B cell (primary cell): ENCODE measurements around the gene CTDSP2.

Source experiments
- EZH2 ChIP-seq: IDR thresholded peaks from 2 replicates; pipeline ENCODE4 v1.6.1; 2012; ENCODE audit warnings: borderline replicate concordance, low read depth, mild to moderate bottlenecking, moderate library complexity, low read length; ENCODE audit not compliant: insufficient read depth, poor library complexity, severe bottlenecking
- TF ChIP-seq, protein P1 (sequence below): fragments of 200-600 bp; IDR thresholded peaks from one replicate; pipeline ENCODE4 v1.8.0; 2022; ENCODE audit warnings: antibody characterized with exemption, mild to moderate bottlenecking

DNA sequence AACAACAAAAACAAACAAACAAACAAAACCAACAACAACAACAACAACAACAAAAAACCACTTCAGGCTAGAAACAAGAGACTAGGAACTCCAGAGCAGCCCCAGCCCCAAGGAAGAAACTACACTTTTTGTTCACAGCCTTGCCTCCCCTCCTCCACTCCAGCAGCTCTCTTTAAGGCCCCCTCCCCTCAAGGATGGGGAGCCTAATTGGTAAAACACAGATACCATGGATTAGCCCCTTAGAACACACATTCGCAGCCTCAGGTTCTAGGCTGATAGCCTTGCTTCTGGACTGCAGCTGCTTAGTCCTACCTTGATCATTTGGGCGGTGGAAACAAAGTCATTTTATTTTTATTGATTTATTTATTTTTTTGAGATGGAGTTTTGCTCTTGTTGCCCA is 16.1 kb downstream of the CTDSP2 start:
- TF ChIP-seq, protein P1, sequence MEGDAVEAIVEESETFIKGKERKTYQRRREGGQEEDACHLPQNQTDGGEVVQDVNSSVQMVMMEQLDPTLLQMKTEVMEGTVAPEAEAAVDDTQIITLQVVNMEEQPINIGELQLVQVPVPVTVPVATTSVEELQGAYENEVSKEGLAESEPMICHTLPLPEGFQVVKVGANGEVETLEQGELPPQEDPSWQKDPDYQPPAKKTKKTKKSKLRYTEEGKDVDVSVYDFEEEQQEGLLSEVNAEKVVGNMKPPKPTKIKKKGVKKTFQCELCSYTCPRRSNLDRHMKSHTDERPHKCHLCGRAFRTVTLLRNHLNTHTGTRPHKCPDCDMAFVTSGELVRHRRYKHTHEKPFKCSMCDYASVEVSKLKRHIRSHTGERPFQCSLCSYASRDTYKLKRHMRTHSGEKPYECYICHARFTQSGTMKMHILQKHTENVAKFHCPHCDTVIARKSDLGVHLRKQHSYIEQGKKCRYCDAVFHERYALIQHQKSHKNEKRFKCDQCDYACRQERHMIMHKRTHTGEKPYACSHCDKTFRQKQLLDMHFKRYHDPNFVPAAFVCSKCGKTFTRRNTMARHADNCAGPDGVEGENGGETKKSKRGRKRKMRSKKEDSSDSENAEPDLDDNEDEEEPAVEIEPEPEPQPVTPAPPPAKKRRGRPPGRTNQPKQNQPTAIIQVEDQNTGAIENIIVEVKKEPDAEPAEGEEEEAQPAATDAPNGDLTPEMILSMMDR: no peak
- no peak for TF ChIP-seq EZH2
